Chondrocyte (in vitro differentiated cells): ENCODE results near the gene TMEM208. TPM values are rescaled to one million over a fixed set of nuclear protein-coding genes. Genes with fewer than 3 reads are reported as not detected.
A peak's percentile ranks its signal among the peaks of the same experiment; 100 is the strongest.

Source experiments
- DNase-seq: peaks from one replicate; pipeline ENCODE4 v3.0.0; 2021; ENCODE audit warnings: mixed read lengths, low spot score
- H3K27ac Mint-ChIP-seq: one replicate; pipeline ENCODE4 v1.8.0; 2021; ENCODE audit warnings: mild to moderate bottlenecking, moderate library complexity, mixed read lengths; ENCODE audit not compliant: unreplicated experiment
- H3K27me3 Mint-ChIP-seq: 2 replicates; pipeline ENCODE4 v1.8.0; 2021; ENCODE audit warnings: low read depth, mixed read lengths
- H3K36me3 Mint-ChIP-seq: 2 replicates; pipeline ENCODE4 v1.8.0; 2021; ENCODE audit warnings: low read depth, mixed read lengths
- H3K4me1 Mint-ChIP-seq: 2 replicates; pipeline ENCODE4 v1.8.0; 2021; ENCODE audit warnings: low read depth, mild to moderate bottlenecking, mixed read lengths
- H3K4me3 Mint-ChIP-seq: one replicate; pipeline ENCODE4 v1.8.0; 2021; ENCODE audit warnings: mild to moderate bottlenecking, moderate library complexity, mixed read lengths; ENCODE audit not compliant: unreplicated experiment
- H3K9me3 Mint-ChIP-seq: 2 replicates; pipeline ENCODE4 v1.8.0; 2021; ENCODE audit warnings: low read depth, mixed read lengths
- CTCF ChIP-seq: fragments of 200-600 bp; sonication (generic); IDR thresholded peaks from 2 replicates; pipeline ENCODE4 v1.5.0; 2021; ENCODE audit warnings: antibody characterized with exemption, mild to moderate bottlenecking, moderate library complexity
- total RNA-seq: library from RNA; stranded (reverse); gene quantifications from 3 replicates; pipeline ENCODE4 v1.2.1, GENCODE V29; 2021

Gene TMEM208
- total RNA-seq, 1 donor from 2014 or later: 43.2 TPM

- Mint-ChIP-seq H3K27ac (no peak overlapping the region), H3K9me3 (no peaks in the 10 kb centered on the region), H3K4me1 (peaks cover 33% of the 10 kb centered on the region), H3K4me3 (no peak overlapping the region), H3K27me3 (no peaks in the 10 kb centered on the region), H3K36me3 (peaks cover 1% of the 10 kb centered on the region)
- DNase-seq: no peak
- TF ChIP-seq CTCF: no peak
These were observed 38.1 kb upstream of the TMEM208 start for GRCh38 chr16:67188798-67189197.

GRCh38 chr16:67190041-67190440 is 36.9 kb upstream of the TMEM208 start, which contains the start of gene EXOC3L1:
Gene EXOC3L1 (minus strand): TSS chr16:67190136. CDS start chr16:67189676, 460 bp downstream.
- peaks cover 6% of the 10 kb centered on the region for H3K36me3 Mint-ChIP-seq
- H3K4me3 Mint-ChIP-seq: no peak within 1 kb of the TSS
- no peaks in the 10 kb centered on the region for H3K9me3 Mint-ChIP-seq
- no peak within 1 kb of the TSS for H3K27ac Mint-ChIP-seq
- no peaks in the 10 kb centered on the region for H3K27me3 Mint-ChIP-seq
- TF ChIP-seq CTCF: no peak
- DNase-seq: no peak
- peaks cover 35% of the 10 kb centered on the region for H3K4me1 Mint-ChIP-seq

- no peak overlapping the region for H3K4me3 Mint-ChIP-seq
- no peaks in the 10 kb centered on the region for H3K9me3 Mint-ChIP-seq
- no peak for TF ChIP-seq CTCF
- peaks cover 28% of the 10 kb centered on the region for H3K4me1 Mint-ChIP-seq
- no peak for DNase-seq
- H3K27me3 Mint-ChIP-seq: no peaks in the 10 kb centered on the region
- H3K36me3 Mint-ChIP-seq: peaks cover 8% of the 10 kb centered on the region
- no peak overlapping the region for H3K27ac Mint-ChIP-seq
These were observed 36.2 kb upstream of the TMEM208 start for GRCh38 chr16:67190448-67191399.

- Mint-ChIP-seq H3K36me3 (peaks cover 15% of the 10 kb centered on the region), H3K4me1 (peaks cover 28% of the 10 kb centered on the region), H3K4me3 (peak overlapping the region; percentile 87), H3K9me3 (no peaks in the 10 kb centered on the region), H3K27me3 (no peaks in the 10 kb centered on the region), H3K27ac (peak overlapping the region; percentile 68)
- DNase-seq: no peak
- TF ChIP-seq CTCF: no peak
These were observed 35.4 kb upstream of the TMEM208 start for GRCh38 chr16:67191411-67191994.

- DNase-seq: no peak
- H3K36me3 Mint-ChIP-seq: peaks cover 21% of the 10 kb centered on the region
- H3K27me3 Mint-ChIP-seq: no peaks in the 10 kb centered on the region
- no peaks in the 10 kb centered on the region for H3K9me3 Mint-ChIP-seq
- TF ChIP-seq CTCF: no peak
- H3K4me1 Mint-ChIP-seq: peaks cover 32% of the 10 kb centered on the region
- H3K27ac Mint-ChIP-seq: peak within 1 kb of the TSS; percentile 79
- peak within 1 kb of the TSS; percentile 87 for H3K4me3 Mint-ChIP-seq
These were observed 34.8 kb upstream of the TMEM208 start, which contains the start of gene E2F4 for GRCh38 chr16:67191995-67192681. Gene E2F4 (plus strand): TSS chr16:67192155. CDS start chr16:67192228, 73 bp downstream.
